ENCODE results near the gene MAP3K6. TPM values are rescaled to one million over a fixed set of nuclear protein-coding genes. Genes with fewer than 3 reads are reported as not detected.

The MAP3K6 gene
- total and polyA plus RNA-seq, 4 donors, result 1.3 to 8.3 (median 4.0) TPM

DNA sequence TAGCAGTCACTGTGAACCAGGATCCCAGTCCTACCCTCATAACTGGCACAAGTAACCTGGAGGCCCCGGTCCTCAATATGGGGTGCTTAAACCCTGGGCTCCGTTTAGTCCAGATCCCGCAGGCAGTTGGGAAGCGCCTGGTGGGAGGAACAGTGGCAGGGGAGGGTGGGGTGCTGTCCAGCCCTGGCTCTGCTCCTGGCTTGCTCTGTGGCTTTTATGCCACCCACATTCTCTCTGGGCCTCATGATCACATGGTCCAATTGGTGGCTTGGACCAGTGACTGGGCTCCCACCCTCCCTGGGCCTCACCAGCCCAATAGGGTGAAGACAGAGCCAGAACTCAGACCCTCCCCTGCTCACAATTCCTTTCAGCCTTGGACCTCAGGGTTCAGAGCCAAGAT, 13.5 kb upstream of the MAP3K6 start (continued):
- TF ChIP-seq EGR1 (IDR thresholded peaks at IDR 0.05; ENCODE audit: low read depth in 2 of 2), result no peak

DNA sequence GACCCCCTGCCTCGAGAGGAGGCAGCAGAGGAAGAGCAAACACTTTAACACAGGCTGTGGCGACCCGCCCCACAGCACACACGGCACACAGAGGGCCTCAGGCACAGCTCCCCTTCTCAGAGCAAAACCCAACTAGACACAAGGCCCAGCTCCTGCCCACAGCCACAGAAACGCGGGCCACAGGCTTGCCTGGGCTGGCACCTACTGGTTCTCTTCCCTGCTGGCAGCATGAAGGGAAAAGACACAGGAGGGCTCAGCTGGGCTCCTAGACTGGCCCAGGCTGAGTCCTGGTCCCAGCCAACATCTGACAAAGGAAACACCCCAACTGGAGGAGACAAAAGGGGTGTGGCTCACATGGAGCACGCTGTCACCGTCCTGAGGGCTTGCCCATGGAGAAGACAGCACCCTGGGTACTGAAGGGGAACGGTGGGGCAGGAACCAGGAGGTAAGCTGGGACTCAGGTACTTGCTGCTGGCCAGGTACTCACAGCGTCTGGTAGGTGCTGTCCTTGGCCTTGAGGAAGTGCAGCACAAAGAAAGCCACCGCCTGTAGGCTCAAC, 12.9 kb upstream of the MAP3K6 start:
- DNase-seq (ENCODE audit: low spot score), result no peak
- Histone ChIP-seq H3K4me1 (ENCODE audit: control insufficient read depth in 4 of 4, insufficient read depth in 4 of 4, low read length in 3 of 4) (no peaks in the 10 kb centered on the region), H3K27me3 (ENCODE audit: control insufficient read depth in 4 of 4, insufficient read depth in 4 of 4, low read length in 3 of 4) (no peaks in the 10 kb centered on the region), H3K4me3 (ENCODE audit: low read depth in 1 of 3, low read length in 3 of 3) (no peak overlapping the region), H3K27ac (ENCODE audit: low read depth in 1 of 2, low read length in 2 of 2) (no peak overlapping the region), H3K9me3 (ENCODE audit: control insufficient read depth in 4 of 4, low read length in 3 of 4) (no peaks in the 10 kb centered on the region), H3K36me3 (ENCODE audit: control insufficient read depth in 4 of 4, insufficient read depth in 3 of 4, low read depth in 1 of 4, low read length in 3 of 4) (no peaks in the 10 kb centered on the region), H3K9ac (ENCODE audit: low read depth in 1 of 2, low read length in 2 of 2) (no peak overlapping the region)
- no peak for TF ChIP-seq FOXA1 (IDR thresholded peaks at IDR 0.05)
- TF ChIP-seq ZBTB33 (IDR thresholded peaks at IDR 0.05), result no peak
- TF ChIP-seq, protein P1, sequence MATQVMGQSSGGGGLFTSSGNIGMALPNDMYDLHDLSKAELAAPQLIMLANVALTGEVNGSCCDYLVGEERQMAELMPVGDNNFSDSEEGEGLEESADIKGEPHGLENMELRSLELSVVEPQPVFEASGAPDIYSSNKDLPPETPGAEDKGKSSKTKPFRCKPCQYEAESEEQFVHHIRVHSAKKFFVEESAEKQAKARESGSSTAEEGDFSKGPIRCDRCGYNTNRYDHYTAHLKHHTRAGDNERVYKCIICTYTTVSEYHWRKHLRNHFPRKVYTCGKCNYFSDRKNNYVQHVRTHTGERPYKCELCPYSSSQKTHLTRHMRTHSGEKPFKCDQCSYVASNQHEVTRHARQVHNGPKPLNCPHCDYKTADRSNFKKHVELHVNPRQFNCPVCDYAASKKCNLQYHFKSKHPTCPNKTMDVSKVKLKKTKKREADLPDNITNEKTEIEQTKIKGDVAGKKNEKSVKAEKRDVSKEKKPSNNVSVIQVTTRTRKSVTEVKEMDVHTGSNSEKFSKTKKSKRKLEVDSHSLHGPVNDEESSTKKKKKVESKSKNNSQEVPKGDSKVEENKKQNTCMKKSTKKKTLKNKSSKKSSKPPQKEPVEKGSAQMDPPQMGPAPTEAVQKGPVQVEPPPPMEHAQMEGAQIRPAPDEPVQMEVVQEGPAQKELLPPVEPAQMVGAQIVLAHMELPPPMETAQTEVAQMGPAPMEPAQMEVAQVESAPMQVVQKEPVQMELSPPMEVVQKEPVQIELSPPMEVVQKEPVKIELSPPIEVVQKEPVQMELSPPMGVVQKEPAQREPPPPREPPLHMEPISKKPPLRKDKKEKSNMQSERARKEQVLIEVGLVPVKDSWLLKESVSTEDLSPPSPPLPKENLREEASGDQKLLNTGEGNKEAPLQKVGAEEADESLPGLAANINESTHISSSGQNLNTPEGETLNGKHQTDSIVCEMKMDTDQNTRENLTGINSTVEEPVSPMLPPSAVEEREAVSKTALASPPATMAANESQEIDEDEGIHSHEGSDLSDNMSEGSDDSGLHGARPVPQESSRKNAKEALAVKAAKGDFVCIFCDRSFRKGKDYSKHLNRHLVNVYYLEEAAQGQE (IDR thresholded peaks at IDR 0.05), result no peak
- TF ChIP-seq GABPA (IDR thresholded peaks at IDR 0.05 in 1 of 2, conservative IDR thresholded peaks at IDR 0.05 in 1 of 2), result no peak
- TF ChIP-seq NR2F2 (IDR thresholded peaks at IDR 0.05), result no peak
- TF ChIP-seq, protein P2, sequence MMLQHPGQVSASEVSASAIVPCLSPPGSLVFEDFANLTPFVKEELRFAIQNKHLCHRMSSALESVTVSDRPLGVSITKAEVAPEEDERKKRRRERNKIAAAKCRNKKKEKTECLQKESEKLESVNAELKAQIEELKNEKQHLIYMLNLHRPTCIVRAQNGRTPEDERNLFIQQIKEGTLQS (IDR thresholded peaks at IDR 0.05), result no peak
- no peak for TF ChIP-seq JUND (IDR thresholded peaks at IDR 0.05)
- TF ChIP-seq MAX (IDR thresholded peaks at IDR 0.05), result no peak
- no peak for TF ChIP-seq RXRA (IDR thresholded peaks at IDR 0.05)
- no peak for TF ChIP-seq SP1 (IDR thresholded peaks at IDR 0.05)
- TF ChIP-seq FOXA2 (IDR thresholded peaks at IDR 0.05), result no peak
- TF ChIP-seq RAD21 (IDR thresholded peaks at IDR 0.05), result no peak
- TF ChIP-seq, protein P3, sequence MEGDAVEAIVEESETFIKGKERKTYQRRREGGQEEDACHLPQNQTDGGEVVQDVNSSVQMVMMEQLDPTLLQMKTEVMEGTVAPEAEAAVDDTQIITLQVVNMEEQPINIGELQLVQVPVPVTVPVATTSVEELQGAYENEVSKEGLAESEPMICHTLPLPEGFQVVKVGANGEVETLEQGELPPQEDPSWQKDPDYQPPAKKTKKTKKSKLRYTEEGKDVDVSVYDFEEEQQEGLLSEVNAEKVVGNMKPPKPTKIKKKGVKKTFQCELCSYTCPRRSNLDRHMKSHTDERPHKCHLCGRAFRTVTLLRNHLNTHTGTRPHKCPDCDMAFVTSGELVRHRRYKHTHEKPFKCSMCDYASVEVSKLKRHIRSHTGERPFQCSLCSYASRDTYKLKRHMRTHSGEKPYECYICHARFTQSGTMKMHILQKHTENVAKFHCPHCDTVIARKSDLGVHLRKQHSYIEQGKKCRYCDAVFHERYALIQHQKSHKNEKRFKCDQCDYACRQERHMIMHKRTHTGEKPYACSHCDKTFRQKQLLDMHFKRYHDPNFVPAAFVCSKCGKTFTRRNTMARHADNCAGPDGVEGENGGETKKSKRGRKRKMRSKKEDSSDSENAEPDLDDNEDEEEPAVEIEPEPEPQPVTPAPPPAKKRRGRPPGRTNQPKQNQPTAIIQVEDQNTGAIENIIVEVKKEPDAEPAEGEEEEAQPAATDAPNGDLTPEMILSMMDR (IDR thresholded peaks at IDR 0.05; ENCODE audit: low read depth, low read length, missing input control), result no peak
- TF ChIP-seq HNF4A (conservative IDR thresholded peaks at IDR 0.05), result no peak
- no peak for TF ChIP-seq EGR1 (IDR thresholded peaks at IDR 0.05; ENCODE audit: low read depth in 2 of 2)
- no peak for TF ChIP-seq TAF1 (conservative IDR thresholded peaks at IDR 0.05)
- TF ChIP-seq HNF4G (IDR thresholded peaks at IDR 0.05), result no peak
- TF ChIP-seq YY1 (IDR thresholded peaks at IDR 0.05), result no peak
- WGBS, result 85% methylated on average over 11 of the region's 11 CpGs

Measured in liver (tissue), 9 donors.